ENCODE measurements around the gene AIG1.

AIG1 gene

DNA sequence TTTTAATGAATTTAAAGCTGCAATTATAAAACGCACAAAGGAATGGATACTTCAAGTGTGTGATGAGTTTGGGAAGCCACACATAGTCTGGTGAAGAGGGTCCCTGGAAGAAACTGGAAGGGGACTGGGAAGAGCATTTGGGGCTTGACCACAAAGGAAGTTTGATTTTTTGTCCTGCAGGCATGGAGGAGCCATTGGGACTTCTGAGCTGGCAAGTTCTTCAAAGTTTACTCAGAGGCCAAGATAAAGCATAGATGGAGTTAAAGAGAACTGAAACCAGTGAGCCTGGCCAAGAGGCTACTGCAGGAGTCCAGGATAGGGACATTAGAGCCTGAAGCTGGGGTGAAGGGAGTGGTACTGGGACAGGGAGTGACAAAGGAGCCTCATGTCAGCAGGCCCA, 95.0 kb downstream of the AIG1 start:
- DNase-seq (ENCODE audit: extremely low spot score), result no peak
- POLR2A ChIA-PET, result no interaction called here
- CTCF ChIA-PET, result no interaction called here
- TF ChIP-seq FOXM1 (IDR thresholded peaks at IDR 0.05; ENCODE audit: borderline replicate concordance), result no peak
- no peak for TF ChIP-seq L3MBTL2 (conservative IDR thresholded peaks at IDR 0.05)
- TF ChIP-seq SP1 (IDR thresholded peaks at IDR 0.05), result no peak
- TF ChIP-seq LEF1 (IDR thresholded peaks at IDR 0.05; ENCODE audit: borderline replicate concordance), result no peak
- TF ChIP-seq HDGF (IDR thresholded peaks at IDR 0.05; ENCODE audit: borderline replicate concordance), result no peak
- TF ChIP-seq ELF4 (IDR thresholded peaks at IDR 0.05), result no peak
- TF ChIP-seq CTBP1 (IDR thresholded peaks at IDR 0.05; ENCODE audit: borderline replicate concordance), result no peak
- no peak for TF ChIP-seq ZNF384 (IDR thresholded peaks at IDR 0.05)

DNA sequence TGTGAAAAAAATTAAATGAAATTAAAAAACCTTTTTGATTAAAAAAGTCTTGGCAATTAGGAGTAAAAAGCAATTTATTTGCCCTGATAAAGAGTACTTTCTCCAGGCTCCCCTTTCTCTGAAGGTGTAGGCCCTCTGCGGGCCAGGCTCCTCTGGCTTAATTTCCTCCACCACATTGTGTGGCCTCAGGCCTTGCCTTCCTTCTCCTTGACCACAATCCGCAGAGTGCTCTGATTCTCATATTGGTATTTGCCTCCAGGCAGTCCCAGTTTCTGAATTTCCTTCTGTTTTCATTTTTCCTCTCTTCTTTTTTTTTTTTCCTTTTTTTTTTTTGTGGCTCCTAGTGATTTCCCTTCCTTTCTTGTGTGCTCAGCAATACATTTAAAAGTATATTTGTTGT, 96.4 kb downstream of the AIG1 start:
- POLR2A ChIA-PET, result no interaction called here
- no peak for TF ChIP-seq FOXM1 (IDR thresholded peaks at IDR 0.05; ENCODE audit: borderline replicate concordance)
- TF ChIP-seq ARNT (IDR thresholded peaks at IDR 0.05), result no peak
- TF ChIP-seq, protein P1, sequence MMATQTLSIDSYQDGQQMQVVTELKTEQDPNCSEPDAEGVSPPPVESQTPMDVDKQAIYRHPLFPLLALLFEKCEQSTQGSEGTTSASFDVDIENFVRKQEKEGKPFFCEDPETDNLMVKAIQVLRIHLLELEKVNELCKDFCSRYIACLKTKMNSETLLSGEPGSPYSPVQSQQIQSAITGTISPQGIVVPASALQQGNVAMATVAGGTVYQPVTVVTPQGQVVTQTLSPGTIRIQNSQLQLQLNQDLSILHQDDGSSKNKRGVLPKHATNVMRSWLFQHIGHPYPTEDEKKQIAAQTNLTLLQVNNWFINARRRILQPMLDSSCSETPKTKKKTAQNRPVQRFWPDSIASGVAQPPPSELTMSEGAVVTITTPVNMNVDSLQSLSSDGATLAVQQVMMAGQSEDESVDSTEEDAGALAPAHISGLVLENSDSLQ (IDR thresholded peaks at IDR 0.05), result no peak
- no peak for TF ChIP-seq FOXK2 (IDR thresholded peaks at IDR 0.05)
- no peak for TF ChIP-seq NFRKB (IDR thresholded peaks at IDR 0.05)
- no peak for TF ChIP-seq FOXA1 (IDR thresholded peaks at IDR 0.05)
- TF ChIP-seq ELF4 (IDR thresholded peaks at IDR 0.05), result no peak
- CTCF ChIA-PET, result interaction anchor here (1.4 kb wide), 1 partner anchor 19 kb away, joined by 3 read pairs; no protein-coding TSS in a partner anchor
- DNase-seq (ENCODE audit: extremely low spot score), result no peak

DNA sequence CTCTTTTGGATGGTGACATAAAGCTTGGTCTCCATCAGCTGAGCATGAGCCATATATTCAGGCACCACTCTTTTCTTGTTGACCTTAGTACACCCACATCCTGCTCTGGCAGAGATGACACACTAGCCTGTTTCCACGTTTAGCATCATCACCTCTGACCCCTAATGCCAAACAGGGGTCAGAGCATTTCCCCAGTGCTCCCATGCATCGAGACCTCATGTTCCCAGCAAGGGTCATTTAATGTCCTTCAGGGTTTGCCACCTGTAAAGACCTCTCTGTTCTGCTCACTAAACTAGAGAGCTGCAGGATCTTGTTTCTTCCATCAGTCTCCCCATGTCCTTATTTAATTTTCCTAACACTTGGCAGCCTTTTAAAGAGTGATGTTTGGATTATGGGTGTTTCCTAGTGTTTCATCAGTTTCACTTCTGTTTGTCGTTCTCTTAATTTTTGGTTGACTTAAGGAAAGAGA, 97.5 kb downstream of the AIG1 start:
- TF ChIP-seq SUZ12 (IDR thresholded peaks at IDR 0.05), result no peak
- no peak for TF ChIP-seq FOXM1 (IDR thresholded peaks at IDR 0.05; ENCODE audit: borderline replicate concordance)
- TF ChIP-seq TARDBP (IDR thresholded peaks at IDR 0.05), result no peak
- TF ChIP-seq ARNT (IDR thresholded peaks at IDR 0.05), result no peak
- TF ChIP-seq, protein P1 (IDR thresholded peaks at IDR 0.05), result no peak
- no peak for TF ChIP-seq ZNF384 (IDR thresholded peaks at IDR 0.05)
- TF ChIP-seq LEF1 (IDR thresholded peaks at IDR 0.05; ENCODE audit: borderline replicate concordance), result no peak
- ChIA-PET POLR2A (no interaction called here), CTCF (interaction anchor here (1.4 kb wide), 1 partner anchor 18 kb away, joined by 3 read pairs; no protein-coding TSS in a partner anchor)
- no peak for DNase-seq (ENCODE audit: extremely low spot score)

DNA sequence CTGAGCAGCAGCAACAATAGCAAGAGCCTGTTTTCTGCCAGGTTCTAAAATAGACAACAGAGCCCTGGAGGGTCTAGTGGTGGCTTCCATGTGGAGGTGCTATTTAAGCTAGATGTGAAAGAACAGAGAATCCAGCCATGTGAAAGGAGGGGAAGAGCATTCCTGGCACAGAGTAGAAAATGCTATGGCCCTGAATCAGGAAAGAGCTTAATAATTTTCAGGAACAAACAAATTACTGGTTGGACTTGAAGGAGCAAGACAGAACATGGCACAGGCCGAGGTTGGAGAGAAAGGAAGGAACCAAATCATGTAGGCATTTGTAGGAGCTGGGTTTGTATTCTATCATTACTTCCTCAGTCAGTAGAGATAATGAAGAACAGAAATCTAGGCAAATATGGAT, 98.3 kb downstream of the AIG1 start:
- TF ChIP-seq ZNF384 (IDR thresholded peaks at IDR 0.05) (no peak), SP1 (IDR thresholded peaks at IDR 0.05) (no peak), LEF1 (IDR thresholded peaks at IDR 0.05; ENCODE audit: borderline replicate concordance) (no peak), BHLHE40 (IDR thresholded peaks at IDR 0.05; ENCODE audit: borderline replicate concordance) (no peak), CTBP1 (IDR thresholded peaks at IDR 0.05; ENCODE audit: borderline replicate concordance) (no peak), FOXM1 (IDR thresholded peaks at IDR 0.05; ENCODE audit: borderline replicate concordance) (no peak), FOXK2 (IDR thresholded peaks at IDR 0.05) (no peak), ARNT (IDR thresholded peaks at IDR 0.05) (no peak), FOXA1 (IDR thresholded peaks at IDR 0.05) (no peak), SUZ12 (IDR thresholded peaks at IDR 0.05) (no peak)
- TF ChIP-seq, protein P1 (IDR thresholded peaks at IDR 0.05), result no peak
- POLR2A ChIA-PET, result no interaction called here

DNA sequence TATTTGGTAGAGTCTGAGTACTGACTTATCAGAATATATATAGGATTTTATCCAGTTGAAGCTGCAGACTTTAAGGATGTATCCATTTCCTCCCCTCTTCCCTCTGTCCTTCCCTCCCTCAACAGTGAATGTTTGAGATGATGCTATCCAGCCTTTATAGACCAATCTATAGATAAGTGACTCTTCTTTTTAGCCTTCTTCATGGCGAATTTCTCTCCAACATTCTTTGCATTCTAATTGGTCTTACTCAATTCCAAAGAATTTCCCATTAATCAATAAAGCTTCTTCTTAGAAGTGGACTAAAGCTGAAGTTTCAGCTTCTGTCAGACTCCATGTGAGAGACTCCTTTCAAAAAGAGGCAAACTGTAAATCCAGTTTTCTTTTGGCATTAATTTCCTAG, 99.3 kb downstream of the AIG1 start:
- ChIA-PET CTCF (no interaction called here), POLR2A (no interaction called here)
- no peak for DNase-seq (ENCODE audit: extremely low spot score)
- TF ChIP-seq BHLHE40 (IDR thresholded peaks at IDR 0.05; ENCODE audit: borderline replicate concordance), result no peak
- no peak for TF ChIP-seq TARDBP (IDR thresholded peaks at IDR 0.05)
- no peak for TF ChIP-seq L3MBTL2 (conservative IDR thresholded peaks at IDR 0.05)
- TF ChIP-seq ZNF384 (IDR thresholded peaks at IDR 0.05), result no peak
- TF ChIP-seq FOXA1 (IDR thresholded peaks at IDR 0.05), result no peak
- no peak for TF ChIP-seq HDGF (IDR thresholded peaks at IDR 0.05; ENCODE audit: borderline replicate concordance)
- no peak for TF ChIP-seq CTBP1 (IDR thresholded peaks at IDR 0.05; ENCODE audit: borderline replicate concordance)
- no peak for TF ChIP-seq SUZ12 (IDR thresholded peaks at IDR 0.05)
- no peak for TF ChIP-seq ARNT (IDR thresholded peaks at IDR 0.05)
- TF ChIP-seq, protein P1 (IDR thresholded peaks at IDR 0.05), result no peak
- TF ChIP-seq SP1 (IDR thresholded peaks at IDR 0.05), result no peak
- no peak for TF ChIP-seq NFRKB (IDR thresholded peaks at IDR 0.05)
- no peak for TF ChIP-seq FOXK2 (IDR thresholded peaks at IDR 0.05)
- no peak for TF ChIP-seq FOXM1 (IDR thresholded peaks at IDR 0.05; ENCODE audit: borderline replicate concordance)
- no peak for TF ChIP-seq LEF1 (IDR thresholded peaks at IDR 0.05; ENCODE audit: borderline replicate concordance)
- no peak for TF ChIP-seq ELF4 (IDR thresholded peaks at IDR 0.05)

More for the DNA sequence above, 98.3 kb downstream of the AIG1 start:
- CTCF ChIA-PET, result no interaction called here
- DNase-seq (ENCODE audit: extremely low spot score), result no peak

DNA sequence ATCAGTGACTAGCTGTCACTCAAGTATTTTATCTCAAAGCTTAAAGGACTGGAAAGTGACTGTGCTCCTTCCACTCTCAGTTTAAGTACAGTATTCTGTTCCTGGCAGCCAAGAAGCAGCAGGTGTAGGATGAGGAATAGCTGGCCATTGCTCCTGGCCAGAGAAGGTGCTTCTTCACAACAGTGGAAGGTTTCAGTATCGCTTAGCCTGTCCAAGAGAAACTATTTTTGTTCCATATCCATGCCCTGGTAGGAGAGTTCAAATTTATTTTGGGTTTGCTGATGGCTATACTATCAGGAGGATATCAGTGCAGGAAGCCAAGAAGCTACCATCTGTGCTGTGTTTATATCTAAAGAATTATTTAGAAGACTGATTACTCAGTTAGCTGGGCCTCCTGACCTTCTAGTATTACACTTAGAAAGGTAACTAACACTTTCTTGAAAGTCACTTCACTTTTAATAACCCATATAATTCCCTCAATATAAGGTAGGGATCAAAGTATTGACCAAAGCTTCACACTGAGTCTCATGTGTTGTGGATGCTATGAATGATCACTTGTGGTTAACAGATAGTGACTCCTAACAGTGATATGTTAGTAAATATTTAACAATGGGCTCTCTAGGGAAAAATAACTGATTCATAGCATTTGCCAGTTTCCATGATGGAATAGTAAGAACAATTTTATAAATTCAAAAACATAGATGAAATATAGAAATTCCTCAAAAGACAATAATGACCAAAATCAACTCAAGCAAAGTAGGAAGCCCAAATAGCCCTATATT, 99.9 kb downstream of the AIG1 start:
- POLR2A ChIA-PET, result no interaction called here

More for the DNA sequence above, 99.9 kb downstream of the AIG1 start:
- DNase-seq (ENCODE audit: extremely low spot score), result no peak
- CTCF ChIA-PET, result no interaction called here
- TF ChIP-seq FOXM1 (IDR thresholded peaks at IDR 0.05; ENCODE audit: borderline replicate concordance) (no peak), NFRKB (IDR thresholded peaks at IDR 0.05) (no peak), ZNF384 (IDR thresholded peaks at IDR 0.05) (no peak), ARNT (IDR thresholded peaks at IDR 0.05) (no peak), BHLHE40 (IDR thresholded peaks at IDR 0.05; ENCODE audit: borderline replicate concordance) (no peak), HDGF (IDR thresholded peaks at IDR 0.05; ENCODE audit: borderline replicate concordance) (no peak)
- TF ChIP-seq, protein P1 (IDR thresholded peaks at IDR 0.05), result peak; percentile 29; the same call in 1 of the 2 replicates
